ENCODE measurements around the gene LPCAT3. TPM values are rescaled to one million over a fixed set of nuclear protein-coding genes. Genes with fewer than 3 reads are reported as not detected.

Gene LPCAT3
- total and polyA plus RNA-seq, 8 donors = 22.4 to 36.5 (median 32.0) TPM

GRCh38 chr12:6998715-6999451 lies 19.4 kb downstream of the LPCAT3 start:
- Histone ChIP-seq H3K36me3 (no peaks in the 10 kb centered on the region), H3K27ac (peak overlapping the region in 2 of 4 donors; percentile 35 to 37), H3K4me1 (peaks cover 11 to 15% (median 14%) of the 10 kb centered on the region in 3 donors), H3K27me3 (no peaks in the 10 kb centered on the region), H3K9me3 (no peaks in the 10 kb centered on the region), H3K4me3 (no peak overlapping the region)
- intact Hi-C loops (cut with DNase I) = no loop called here
- FAIRE-seq = no peak
- peak; percentile 90 to 95 (median 92) for ATAC-seq
- no peak for TF ChIP-seq CTCF (IDR thresholded peaks at IDR 0.05)
- peak in 3 of 6 donors; percentile 47 to 55 (median 55) for DNase-seq

- TF ChIP-seq CTCF (IDR thresholded peaks at IDR 0.05) = no peak
- Histone ChIP-seq H3K4me1 (peaks cover 11 to 15% (median 14%) of the 10 kb centered on the region in 3 donors), H3K9me3 (no peaks in the 10 kb centered on the region), H3K36me3 (no peaks in the 10 kb centered on the region), H3K27me3 (no peaks in the 10 kb centered on the region), H3K27ac (no peak overlapping the region), H3K4me3 (no peak overlapping the region)
- FAIRE-seq = no peak
- 53 to 56% methylated on average over 2 of the region's 2 CpGs for WGBS, 2 donors
- intact Hi-C loops (cut with DNase I) = no loop called here
- DNase-seq = no peak
- ATAC-seq = no peak
These were observed 22.2 kb downstream of the LPCAT3 start for GRCh38 chr12:6996040-6996441.

- peak; percentile 96 to 99 (median 98) for ATAC-seq
- peak overlapping the region in 2 of 4 donors; percentile 3 to 4 for H3K4me3 ChIP-seq
- H3K36me3 ChIP-seq = no peaks in the 10 kb centered on the region
- 21 to 32% methylated on average over 11 of the region's 11 CpGs for WGBS, 2 donors
- no peaks in the 10 kb centered on the region for H3K27me3 ChIP-seq
- intact Hi-C loops (cut with DNase I) = no loop called here
- no peaks in the 10 kb centered on the region for H3K9me3 ChIP-seq
- FAIRE-seq = no peak
- peaks cover 16 to 22% (median 21%) of the 10 kb centered on the region in 3 donors for H3K4me1 ChIP-seq
- DNase-seq = peak; percentile 72 to 87 (median 80)
- TF ChIP-seq CTCF (IDR thresholded peaks at IDR 0.05) = no peak
- peak overlapping the region; percentile 61 to 82 (median 78) for H3K27ac ChIP-seq
These were observed 30.2 kb downstream of the LPCAT3 start for GRCh38 chr12:6987956-6988553.

- intact Hi-C loops (cut with DNase I) = no loop called here
- H3K27me3 ChIP-seq = no peaks in the 10 kb centered on the region
- FAIRE-seq (no peak), DNase-seq (no peak), ATAC-seq (no peak)
- no peaks in the 10 kb centered on the region for H3K9me3 ChIP-seq
- peaks cover 0 to 2% (median under 1%) of the 10 kb centered on the region in 3 donors for H3K4me1 ChIP-seq
- H3K36me3 ChIP-seq = peaks cover 3 to 40% (median 12%) of the 10 kb centered on the region in 3 donors
- TF ChIP-seq CTCF (IDR thresholded peaks at IDR 0.05) = no peak
- H3K4me3 ChIP-seq = no peak overlapping the region
- no peak overlapping the region for H3K27ac ChIP-seq
- 90 to 91% methylated on average over 7 of the region's 7 CpGs for WGBS, 2 donors
These were observed 35.7 kb downstream of the LPCAT3 start for GRCh38 chr12:6982532-6982931.
